Peyer's patch (tissue), 4 donors: ENCODE measurements around the gene RASA3.

ENCODE experiments used
- POLR2A ChIP-seq, 2 donors: fragments of 450-650 bp; IDR thresholded peaks; one replicate each; pipeline ENCODE4 v1.5.1; 2017; ENCODE audit warnings: antibody characterized with exemption in 2 of 2, mild to moderate bottlenecking in 2 of 2, moderate library complexity in 2 of 2
- TF ChIP-seq, protein P1 (sequence below), 6 experiments: fragments of 450-650 bp in 4 of 6; fragments of 200-600 bp in 2 of 6; sonication (generic) in 1 of 6; IDR thresholded peaks; one replicate each; pipeline ENCODE4 v1.5.1; 2017 to 2019; ENCODE audit warnings: antibody characterized with exemption in 6 of 6, mild to moderate bottlenecking in 3 of 6, moderate library complexity in 1 of 6

DNA sequence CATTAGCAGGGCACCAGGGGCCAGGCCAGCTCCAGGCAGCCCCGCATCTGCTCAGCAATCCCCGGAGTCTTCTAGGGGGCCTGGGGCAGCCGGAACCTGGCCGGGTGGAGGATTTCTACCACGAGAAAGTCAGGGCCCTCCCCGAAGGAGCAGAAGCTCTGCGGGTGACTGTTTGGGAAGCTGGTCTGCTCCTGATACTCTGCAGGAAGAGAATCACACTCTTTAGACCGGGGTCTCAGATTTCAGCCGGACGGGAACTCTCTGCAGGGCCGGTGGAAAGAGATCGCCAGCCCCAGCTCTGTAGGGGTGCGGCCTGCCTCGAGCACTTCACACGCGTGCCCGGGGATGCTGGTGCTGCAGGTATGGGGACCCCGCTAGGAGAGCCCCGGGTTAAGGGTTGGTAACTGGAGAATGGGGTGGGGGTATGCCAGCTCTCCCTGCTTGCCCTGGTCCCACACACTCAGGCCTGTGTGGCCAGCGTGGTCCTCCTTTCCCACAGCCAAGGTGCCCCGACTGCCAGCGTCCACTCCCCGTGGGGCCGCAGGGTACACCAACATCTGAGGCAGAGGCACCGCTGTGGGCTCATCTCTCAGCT lies 20.1 kb downstream of the RASA3 start:
- TF ChIP-seq, protein P1, sequence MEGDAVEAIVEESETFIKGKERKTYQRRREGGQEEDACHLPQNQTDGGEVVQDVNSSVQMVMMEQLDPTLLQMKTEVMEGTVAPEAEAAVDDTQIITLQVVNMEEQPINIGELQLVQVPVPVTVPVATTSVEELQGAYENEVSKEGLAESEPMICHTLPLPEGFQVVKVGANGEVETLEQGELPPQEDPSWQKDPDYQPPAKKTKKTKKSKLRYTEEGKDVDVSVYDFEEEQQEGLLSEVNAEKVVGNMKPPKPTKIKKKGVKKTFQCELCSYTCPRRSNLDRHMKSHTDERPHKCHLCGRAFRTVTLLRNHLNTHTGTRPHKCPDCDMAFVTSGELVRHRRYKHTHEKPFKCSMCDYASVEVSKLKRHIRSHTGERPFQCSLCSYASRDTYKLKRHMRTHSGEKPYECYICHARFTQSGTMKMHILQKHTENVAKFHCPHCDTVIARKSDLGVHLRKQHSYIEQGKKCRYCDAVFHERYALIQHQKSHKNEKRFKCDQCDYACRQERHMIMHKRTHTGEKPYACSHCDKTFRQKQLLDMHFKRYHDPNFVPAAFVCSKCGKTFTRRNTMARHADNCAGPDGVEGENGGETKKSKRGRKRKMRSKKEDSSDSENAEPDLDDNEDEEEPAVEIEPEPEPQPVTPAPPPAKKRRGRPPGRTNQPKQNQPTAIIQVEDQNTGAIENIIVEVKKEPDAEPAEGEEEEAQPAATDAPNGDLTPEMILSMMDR (IDR thresholded peaks at IDR 0.05): no peak
- no peak for TF ChIP-seq POLR2A (IDR thresholded peaks at IDR 0.05)
